Measurements from ENCODE around the gene COL6A2.
"Not testable (repeated sequence)": the region's sequence is repeated elsewhere in the genome, so short reads cannot be mapped to it uniquely, and the experiment has no call there.

COL6A2 gene

DNA sequence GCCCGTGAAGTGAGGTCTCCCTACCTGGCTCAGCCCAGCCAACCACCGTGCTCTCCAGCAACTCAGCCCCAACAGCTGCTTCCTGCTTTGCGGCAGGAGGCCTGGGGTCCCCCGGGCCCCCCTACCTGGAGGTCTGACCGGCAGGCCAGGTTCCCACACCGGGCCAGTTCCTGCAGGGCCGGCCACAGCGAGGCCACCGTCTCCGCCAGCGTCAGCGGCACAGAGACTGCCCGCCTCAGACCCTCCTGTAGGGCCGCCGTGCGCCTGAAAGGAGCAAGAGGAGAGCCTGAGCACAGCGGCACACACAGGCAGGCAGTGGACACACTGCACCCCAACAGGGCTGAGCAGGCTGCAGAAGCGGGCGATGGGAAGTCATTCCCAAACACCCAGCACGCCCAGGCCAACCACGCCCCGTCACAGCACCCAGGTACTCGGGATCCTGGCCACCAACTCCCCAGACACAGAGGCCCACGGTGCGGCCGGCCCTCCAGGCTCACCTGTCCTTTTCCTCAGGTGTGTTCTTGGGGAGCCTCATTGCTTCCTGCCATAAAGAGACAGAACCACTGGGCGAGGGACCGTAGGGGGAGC is 40.6 kb downstream of the COL6A2 start:
- no peaks in the 10 kb centered on the region for H3K9me3 ChIP-seq (ENCODE audit: control insufficient read depth, low read length)
- H3K4me1 ChIP-seq: no peaks in the 10 kb centered on the region
- TF ChIP-seq, protein P1, sequence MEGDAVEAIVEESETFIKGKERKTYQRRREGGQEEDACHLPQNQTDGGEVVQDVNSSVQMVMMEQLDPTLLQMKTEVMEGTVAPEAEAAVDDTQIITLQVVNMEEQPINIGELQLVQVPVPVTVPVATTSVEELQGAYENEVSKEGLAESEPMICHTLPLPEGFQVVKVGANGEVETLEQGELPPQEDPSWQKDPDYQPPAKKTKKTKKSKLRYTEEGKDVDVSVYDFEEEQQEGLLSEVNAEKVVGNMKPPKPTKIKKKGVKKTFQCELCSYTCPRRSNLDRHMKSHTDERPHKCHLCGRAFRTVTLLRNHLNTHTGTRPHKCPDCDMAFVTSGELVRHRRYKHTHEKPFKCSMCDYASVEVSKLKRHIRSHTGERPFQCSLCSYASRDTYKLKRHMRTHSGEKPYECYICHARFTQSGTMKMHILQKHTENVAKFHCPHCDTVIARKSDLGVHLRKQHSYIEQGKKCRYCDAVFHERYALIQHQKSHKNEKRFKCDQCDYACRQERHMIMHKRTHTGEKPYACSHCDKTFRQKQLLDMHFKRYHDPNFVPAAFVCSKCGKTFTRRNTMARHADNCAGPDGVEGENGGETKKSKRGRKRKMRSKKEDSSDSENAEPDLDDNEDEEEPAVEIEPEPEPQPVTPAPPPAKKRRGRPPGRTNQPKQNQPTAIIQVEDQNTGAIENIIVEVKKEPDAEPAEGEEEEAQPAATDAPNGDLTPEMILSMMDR (IDR thresholded peaks at IDR 0.05): no peak
- no peak overlapping the region for H2AFZ ChIP-seq
- no peak overlapping the region for H3K4me3 ChIP-seq (ENCODE audit: low read depth, low read length)
- no peaks in the 10 kb centered on the region for H3K79me2 ChIP-seq
- no peaks in the 10 kb centered on the region for H3K36me3 ChIP-seq (ENCODE audit: control insufficient read depth, insufficient read depth, low read length)
- H3K9ac ChIP-seq: no peak overlapping the region
- H3K27ac ChIP-seq: no peak overlapping the region
- H3K27me3 ChIP-seq (ENCODE audit: control insufficient read depth, insufficient read depth, low read length): no peaks in the 10 kb centered on the region
- no peak overlapping the region for H3K4me2 ChIP-seq (ENCODE audit: low read length)

DNA sequence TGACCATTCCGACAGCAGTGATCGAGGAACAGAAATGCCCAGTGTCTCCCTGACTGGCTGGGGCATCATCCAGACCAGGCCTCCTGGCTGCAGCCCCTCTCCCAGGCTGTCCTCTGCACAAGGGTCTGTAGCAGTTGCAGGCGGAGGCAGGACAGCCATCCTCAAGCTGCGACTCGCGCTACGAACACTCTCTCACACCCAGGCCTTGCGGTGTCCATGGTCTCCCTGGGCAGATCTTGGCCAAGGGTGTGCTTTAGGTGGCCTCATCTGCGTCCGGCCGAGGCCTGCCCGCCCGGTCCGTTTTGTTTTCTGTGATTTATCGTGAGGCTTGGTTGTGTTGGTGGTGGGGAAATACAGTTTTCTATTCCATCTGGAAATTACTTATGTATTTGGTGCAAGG is 41.8 kb downstream of the COL6A2 start:
- Histone ChIP-seq H3K27me3 (ENCODE audit: control insufficient read depth, insufficient read depth, low read length) (no peaks in the 10 kb centered on the region), H3K4me2 (ENCODE audit: low read length) (no peak overlapping the region), H3K4me1 (no peaks in the 10 kb centered on the region), H3K4me3 (ENCODE audit: low read depth, low read length) (no peak overlapping the region), H3K36me3 (ENCODE audit: control insufficient read depth, insufficient read depth, low read length) (no peaks in the 10 kb centered on the region), H3K27ac (no peak overlapping the region), H3K79me2 (no peaks in the 10 kb centered on the region), H3K9me3 (ENCODE audit: control insufficient read depth, low read length) (no peaks in the 10 kb centered on the region), H2AFZ (no peak overlapping the region), H3K9ac (no peak overlapping the region)
- TF ChIP-seq, protein P1 (IDR thresholded peaks at IDR 0.05): no peak

- H3K4me1 ChIP-seq; H3K27me3 ChIP-seq (ENCODE audit: control insufficient read depth, insufficient read depth, low read length); H3K36me3 ChIP-seq (ENCODE audit: control insufficient read depth, insufficient read depth, low read length); H2AFZ ChIP-seq; H3K9ac ChIP-seq; H3K79me2 ChIP-seq; H3K9me3 ChIP-seq (ENCODE audit: control insufficient read depth, low read length); H3K4me3 ChIP-seq (ENCODE audit: low read depth, low read length); H3K27ac ChIP-seq; H3K4me2 ChIP-seq (ENCODE audit: low read length): not testable (repeated sequence)
These were observed 42.6 kb downstream of the COL6A2 start for GRCh38 chr21:46140352-46141003.

DNA sequence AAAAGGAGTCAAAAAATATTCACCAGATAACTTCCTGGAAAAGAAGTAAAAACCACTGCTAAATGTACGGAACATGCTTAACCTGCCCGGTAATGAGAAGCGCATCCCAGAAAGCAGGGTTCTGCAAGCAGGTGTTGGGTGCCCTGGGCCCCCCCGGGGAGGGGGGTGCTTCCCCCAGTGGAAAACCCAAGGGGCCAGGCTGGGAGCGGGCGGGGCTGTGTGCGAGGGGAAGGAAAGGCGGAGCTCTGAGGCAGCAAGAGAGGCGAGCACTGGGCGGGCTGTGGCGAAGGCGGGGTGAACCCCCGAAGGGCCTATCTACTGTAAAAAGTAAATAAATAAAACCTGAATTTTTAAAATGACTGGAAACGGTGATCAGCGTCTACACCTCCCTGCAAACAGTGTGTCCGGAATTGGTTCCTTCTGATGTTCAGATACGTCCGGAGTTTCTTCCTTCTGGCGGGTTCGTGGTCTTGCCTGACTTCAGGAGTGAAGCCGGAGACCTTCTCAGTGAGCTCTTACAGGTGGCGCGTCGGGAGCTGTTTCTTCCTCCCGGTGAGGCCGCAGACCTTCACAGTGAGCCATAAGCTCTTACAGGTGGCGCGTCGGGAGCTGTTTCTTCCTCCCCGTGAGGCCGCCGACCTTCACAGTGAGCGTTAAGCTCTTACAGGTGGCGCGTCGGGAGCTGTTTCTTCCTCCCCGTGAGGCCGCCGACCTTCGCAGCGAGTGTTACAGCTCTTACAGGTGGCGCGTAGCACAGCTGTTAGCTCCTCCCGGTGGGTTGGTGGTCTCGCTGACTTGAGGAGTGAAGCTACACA is 44.1 kb downstream of the COL6A2 start:
- no peak overlapping the region for H3K4me3 ChIP-seq (ENCODE audit: low read depth, low read length)
- H3K9ac ChIP-seq: no peak overlapping the region
- no peaks in the 10 kb centered on the region for H3K79me2 ChIP-seq
- no peaks in the 10 kb centered on the region for H3K9me3 ChIP-seq (ENCODE audit: control insufficient read depth, low read length)
- no peaks in the 10 kb centered on the region for H3K36me3 ChIP-seq (ENCODE audit: control insufficient read depth, insufficient read depth, low read length)
- H3K4me1 ChIP-seq: no peaks in the 10 kb centered on the region
- no peaks in the 10 kb centered on the region for H3K27me3 ChIP-seq (ENCODE audit: control insufficient read depth, insufficient read depth, low read length)
- no peak overlapping the region for H3K4me2 ChIP-seq (ENCODE audit: low read length)
- no peak overlapping the region for H2AFZ ChIP-seq
- H3K27ac ChIP-seq: no peak overlapping the region
- TF ChIP-seq, protein P1 (IDR thresholded peaks at IDR 0.05): no peak

All from parathyroid adenoma (tissue), 2 donors.